ENCODE measurements around the gene TBC1D19.

Gene TBC1D19

GRCh38 chr4:26723216-26723615, 139.3 kb downstream of the TBC1D19 start:
- no peak overlapping the region for H3K4me3 ChIP-seq (ENCODE audit: low read depth, low read length)
- no peak for TF ChIP-seq CTCF (IDR thresholded peaks at IDR 0.05; ENCODE audit: low read depth, low read length)

GRCh38 chr4:26724534-26724933, 140.7 kb downstream of the TBC1D19 start:
- TF ChIP-seq CTCF (IDR thresholded peaks at IDR 0.05; ENCODE audit: low read depth, low read length), result no peak
- no peak overlapping the region for H3K4me3 ChIP-seq (ENCODE audit: low read depth, low read length)

- no peak overlapping the region for H3K4me3 ChIP-seq (ENCODE audit: low read depth, low read length)
- TF ChIP-seq CTCF (IDR thresholded peaks at IDR 0.05; ENCODE audit: low read depth, low read length), result no peak
Measured at GRCh38 chr4:26726655-26727387, 142.9 kb downstream of the TBC1D19 start.

GRCh38 chr4:26727844-26728243, 144.0 kb downstream of the TBC1D19 start:
- no peak overlapping the region for H3K4me3 ChIP-seq (ENCODE audit: low read depth, low read length)
- no peak for TF ChIP-seq CTCF (IDR thresholded peaks at IDR 0.05; ENCODE audit: low read depth, low read length)

- H3K4me3 ChIP-seq (ENCODE audit: low read depth, low read length), result no peak overlapping the region
- no peak for TF ChIP-seq CTCF (IDR thresholded peaks at IDR 0.05; ENCODE audit: low read depth, low read length)
Measured at GRCh38 chr4:26729027-26729426, 145.1 kb downstream of the TBC1D19 start.

GRCh38 chr4:26729547-26729946, 145.7 kb downstream of the TBC1D19 start:
- H3K4me3 ChIP-seq (ENCODE audit: low read depth, low read length), result no peak overlapping the region
- no peak for TF ChIP-seq CTCF (IDR thresholded peaks at IDR 0.05; ENCODE audit: low read depth, low read length)

GRCh38 chr4:26731351-26732035, 147.6 kb downstream of the TBC1D19 start:
- no peak for TF ChIP-seq CTCF (IDR thresholded peaks at IDR 0.05; ENCODE audit: low read depth, low read length)
- H3K4me3 ChIP-seq (ENCODE audit: low read depth, low read length), result no peak overlapping the region

All from WI38 (cell line).